H1 (cell line): Measurements from ENCODE around the gene RSPH6A. TPM values are rescaled to one million over a fixed set of nuclear protein-coding genes. Genes with fewer than 3 reads are reported as not detected.

Source experiments
- CTCF ChIA-PET: fragments of 300-600 bp; sonication (Branson Sonifier 250); formaldehyde crosslinking; loops from one replicate; lab custom pipeline; 2021; ENCODE audit not compliant: partially characterized antibody; lab: Charles Lee
- POLR2A ChIA-PET: fragments of 300-600 bp; sonication (Branson Sonifier 250); formaldehyde crosslinking; loops from one replicate; lab custom pipeline; 2021; ENCODE audit warnings: inconsistent platforms; ENCODE audit not compliant: partially characterized antibody; lab: Charles Lee
- DNase-seq, 2 experiments: peaks; one replicate each; pipeline versions ENCODE4 v3.0.0 to v3.0.0-alpha.2; 2010 to 2022; ENCODE audit warnings: low spot score in 2 of 2, low read depth in 1 of 2, mixed read lengths in 1 of 2
- FAIRE-seq: peaks from 2 replicates; lab custom pipeline; 2011; peaks lifted over from hg19 to GRCh38; lab: Jason Lieb, UNC
- H2AFZ ChIP-seq: 2 replicates; pipeline ENCODE4 v1.8.1; 2012; ENCODE audit warnings: low read length, inconsistent platforms
- H2AK5ac ChIP-seq: 2 replicates; pipeline ENCODE4 v1.6.1; 2013; ENCODE audit warnings: low read depth, low read length
- H2BK120ac ChIP-seq: replicated peaks from 2 replicates; pipeline ENCODE3; 2013; ENCODE audit warnings: low read depth, low read length, inconsistent platforms
- H2BK12ac ChIP-seq: 2 replicates; pipeline ENCODE4 v1.6.1; 2013; ENCODE audit warnings: low read depth, low read length
- H2BK15ac ChIP-seq: 2 replicates; pipeline ENCODE4 v1.6.1; 2013; ENCODE audit warnings: low read length
- H2BK20ac ChIP-seq: 2 replicates; pipeline ENCODE4 v1.6.1; 2013; ENCODE audit warnings: low read length
- H2BK5ac ChIP-seq: 2 replicates; pipeline ENCODE4 v1.6.1; 2013; ENCODE audit warnings: low read depth, low read length
- H3K14ac ChIP-seq: 2 replicates; pipeline ENCODE4 v1.6.1; 2013; ENCODE audit warnings: inconsistent platforms; ENCODE audit not compliant: insufficient read length
- H3K18ac ChIP-seq: 2 replicates; pipeline ENCODE4 v1.6.1; 2013; ENCODE audit warnings: low read length; ENCODE audit errors: extremely low read depth
- H3K23ac ChIP-seq: 2 replicates; pipeline ENCODE4 v1.6.1; 2013; ENCODE audit warnings: inconsistent platforms; ENCODE audit not compliant: insufficient read length
- H3K23me2 ChIP-seq: 2 replicates; pipeline ENCODE4 v1.6.1; 2013; ENCODE audit warnings: low read depth, low read length
- H3K27ac ChIP-seq: 2 replicates; pipeline ENCODE4 v1.6.1; 2011; ENCODE audit warnings: low read depth, low read length, inconsistent platforms
- H3K27me3 ChIP-seq, 4 experiments: replicated peaks in 1 of 4; 1 replicate in 1 of 4; 2 replicates in 3 of 4; pipeline versions ENCODE4 v1.6.1 to v1.8.1; 2011 to 2013; ENCODE audit warnings: low read length in 3 of 4, mild to moderate bottlenecking in 3 of 4, inconsistent platforms in 2 of 4, mixed read lengths in 2 of 4, moderate library complexity in 1 of 4; ENCODE audit not compliant: control insufficient read depth in 3 of 4, insufficient read depth in 3 of 4; ENCODE audit errors: extremely low read depth in 1 of 4
- H3K36me3 ChIP-seq, 4 experiments: 2 replicates each; pipeline versions ENCODE4 v1.6.1 to v1.8.1; 2011 to 2013; ENCODE audit warnings: mild to moderate bottlenecking in 4 of 4, low read length in 3 of 4, moderate library complexity in 2 of 4, control low read depth in 1 of 4, inconsistent platforms in 1 of 4; ENCODE audit not compliant: insufficient read depth in 4 of 4, control insufficient read depth in 2 of 4
- H3K4ac ChIP-seq: replicated peaks from 2 replicates; pipeline ENCODE3; 2013; ENCODE audit warnings: low read length, low read depth, mixed read lengths, inconsistent platforms; ENCODE audit not compliant: insufficient read length
- H3K4me1 ChIP-seq, 4 experiments: replicated peaks in 1 of 4; 1 replicate in 1 of 4; 2 replicates in 3 of 4; pipeline versions ENCODE4 v1.6.1 to v1.8.1; 2011 to 2013; ENCODE audit warnings: low read length in 3 of 4, inconsistent platforms in 2 of 4, mixed read lengths in 1 of 4; ENCODE audit not compliant: insufficient read depth in 4 of 4, control insufficient read depth in 3 of 4
- H3K4me2 ChIP-seq, 2 experiments: 2 replicates each; pipeline versions ENCODE4 v1.6.1 to v1.8.1; 2011 to 2013; ENCODE audit warnings: low read depth in 2 of 2, low read length in 2 of 2, control low read depth in 1 of 2, inconsistent platforms in 1 of 2, mild to moderate bottlenecking in 1 of 2; ENCODE audit not compliant: insufficient read depth in 1 of 2
- H3K4me3 ChIP-seq, 4 experiments: fragments of 200-600, 300-600 bp in 1 of 4; sonication (generic), shearing (Covaris generic), sonication (Bioruptor Twin) in 1 of 4; 2 replicates each; pipeline versions ENCODE4 v1.5.1 to v1.8.1; 2011 to 2016; ENCODE audit warnings: low read length in 4 of 4, low read depth in 3 of 4, control low read depth in 2 of 4, inconsistent platforms in 2 of 4, mild to moderate bottlenecking in 2 of 4, mixed read lengths in 1 of 4, moderate library complexity in 1 of 4; ENCODE audit not compliant: insufficient read depth in 2 of 4; ENCODE audit errors: extremely low read depth in 1 of 4
- H3K56ac ChIP-seq: replicated peaks from 2 replicates; pipeline ENCODE3; 2013; ENCODE audit warnings: low read depth, mild to moderate bottlenecking, mixed read lengths, low read length, inconsistent platforms; ENCODE audit not compliant: insufficient read length
- H3K79me1 ChIP-seq: 2 replicates; pipeline ENCODE4 v1.6.1; 2013; ENCODE audit warnings: low read depth, low read length, control low read depth
- H3K79me2 ChIP-seq, 2 experiments: 2 replicates each; pipeline versions ENCODE4 v1.6.1 to v1.8.1; 2012 to 2013; ENCODE audit warnings: low read length in 2 of 2, mild to moderate bottlenecking in 2 of 2, inconsistent platforms in 1 of 2; ENCODE audit not compliant: insufficient read depth in 2 of 2, control insufficient read depth in 1 of 2
- H3K9ac ChIP-seq, 4 experiments: replicated peaks in 1 of 4; 1 replicate in 1 of 4; 2 replicates in 3 of 4; pipeline versions ENCODE4 v1.6.1 to v1.8.1; 2011 to 2013; ENCODE audit warnings: low read depth in 3 of 4, low read length in 3 of 4, control low read depth in 2 of 4, mild to moderate bottlenecking in 2 of 4, moderate library complexity in 2 of 4, inconsistent platforms in 1 of 4; ENCODE audit errors: extremely low read depth in 1 of 4
- H3K9me3 ChIP-seq, 2 experiments: 2 replicates each; pipeline versions ENCODE4 v1.6.1 to v1.8.1; 2012 to 2013; ENCODE audit warnings: mild to moderate bottlenecking in 2 of 2, moderate library complexity in 2 of 2, control low read depth in 1 of 2, inconsistent platforms in 1 of 2, low read depth in 1 of 2, low read length in 1 of 2, mixed read lengths in 1 of 2; ENCODE audit not compliant: insufficient read depth in 2 of 2
- H4K20me1 ChIP-seq, 2 experiments: replicated peaks in 1 of 2; 2 replicates each; pipeline versions ENCODE3 to v1.8.1; 2011 to 2013; ENCODE audit warnings: inconsistent platforms in 2 of 2, low read length in 2 of 2, mild to moderate bottlenecking in 1 of 2; ENCODE audit not compliant: insufficient read depth in 2 of 2, control insufficient read depth in 1 of 2
- H4K5ac ChIP-seq: 2 replicates; pipeline ENCODE4 v1.6.1; 2013; ENCODE audit warnings: low read length, low read depth, mixed read lengths, inconsistent platforms; ENCODE audit not compliant: insufficient read length
- H4K8ac ChIP-seq: 2 replicates; pipeline ENCODE4 v1.8.0; 2013; ENCODE audit warnings: mild to moderate bottlenecking, moderate library complexity, low read length, inconsistent platforms; ENCODE audit not compliant: insufficient read depth; ENCODE audit errors: extremely low read depth
- H4K91ac ChIP-seq: replicated peaks from 2 replicates; pipeline ENCODE3; 2013; ENCODE audit warnings: low read length, mixed read lengths, inconsistent platforms; ENCODE audit not compliant: insufficient read length
- GABPA ChIP-seq: IDR thresholded peaks from 2 replicates; pipeline ENCODE4 v1.6.1; 2011; ENCODE audit warnings: mild to moderate bottlenecking, low read length, moderate library complexity, borderline replicate concordance; ENCODE audit not compliant: insufficient read depth
- NANOG ChIP-seq: IDR thresholded peaks from 2 replicates; pipeline ENCODE4 v1.6.1; 2011; ENCODE audit warnings: low read length, low read depth, mild to moderate bottlenecking, inconsistent platforms; ENCODE audit not compliant: insufficient read depth, poor library complexity, severe bottlenecking
- YY1 ChIP-seq: IDR thresholded peaks from 2 replicates; pipeline ENCODE4 v1.6.1; 2011; ENCODE audit warnings: low read depth, mild to moderate bottlenecking, low read length
- WGBS, 2 experiments: shearing (Covaris generic) in 1 of 2; methylation state at CpG; one replicate each; pipeline versions ENCODE4 v1.1.6 to v1.1.7; 2013 to 2015; ENCODE audit warnings: low lambda C conversion rate in 2 of 2, mixed read lengths in 2 of 2, inconsistent platforms in 1 of 2, low coverage in 1 of 2, missing lambda C conversion rate in 1 of 2; ENCODE audit not compliant: insufficient replicate concordance in 2 of 2, insufficient coverage in 1 of 2, insufficient read length in 1 of 2; ENCODE audit errors: extremely low coverage in 1 of 2, missing lambda C conversion rate in 1 of 2; 5-methylcytosine and 5-hydroxymethylcytosine counted together
- polyA plus RNA-seq, 7 experiments: library from polyadenylated mRNA; depleted of rRNA in 3 of 7; stranded (reverse) in 5 of 7; unstranded in 2 of 7; fragments of >200 nt in 5 of 7; fragments of 200-250 nt in 2 of 7; gene quantifications; 1 replicate in 5 of 7; 2 replicates in 1 of 7; 4 replicates in 1 of 7; pipeline versions ENCODE4 v1.2.1 to v1.2.3, GENCODE V29; 2011 to 2013; ENCODE audit warnings: missing spikeins in 2 of 7, mixed read lengths in 2 of 7
- total RNA-seq: library from RNA; stranded (reverse); fragmentation: NEBNext Ultra II Directional; extraction: Animal tissue kit (Norgen Biotek cat#: 25700); gene quantifications from 2 replicates; pipeline ENCODE4 v1.2.1, GENCODE V29; 2021

The RSPH6A gene
- total and polyA plus RNA-seq, 2 of the 8 experiments (the other 6 are each of a cell fraction or from before 2014, with no cell fraction given), result 0.05 to 0.19 TPM

GRCh38 chr19:45768655-45768983 is 46.5 kb downstream of the RSPH6A start:
- Histone ChIP-seq H3K4me2 (peak overlapping the region; percentile 61 to 94), H2BK20ac (0 out of 2 replicates have a peak overlapping the region, but pooled peaks have one; percentile 21), H4K8ac (peak overlapping the region; percentile 90), H3K23ac (no peak overlapping the region), H3K18ac (peak overlapping the region; percentile 100), H3K9me3 (no peaks in the 10 kb centered on the region), H3K36me3 (peaks cover 0 to 2% (median 0%) of the 10 kb centered on the region in 4 experiments; a peak in 2 of 8 replicates), H2AK5ac (peak overlapping the region; percentile 98; the same call in 1 of the 2 replicates), H2AFZ (no peak overlapping the region), H3K79me1 (no peaks in the 10 kb centered on the region), H3K56ac (peak overlapping the region; percentile 97), H3K4me3 (peak overlapping the region; percentile 57 to 89 (median 71)), H3K9ac (peak overlapping the region; percentile 68 to 91 (median 85)), H2BK5ac (peak overlapping the region; percentile 98), H4K91ac (peak overlapping the region; percentile 99), H4K20me1 (peaks cover 0 to 3% of the 10 kb centered on the region in 2 experiments), H3K27ac (peak overlapping the region; percentile 96), H3K27me3 (no peaks in the 10 kb centered on the region), H2BK120ac (peak overlapping the region; percentile 86), H3K4ac (peak overlapping the region; percentile 90), H2BK12ac (peak overlapping the region; percentile 80; the same call in 1 of the 2 replicates), H3K14ac (peak overlapping the region; percentile 100), H3K79me2 (no peaks in the 10 kb centered on the region), H4K5ac (peak overlapping the region; percentile 96), H2BK15ac (no peak overlapping the region), H3K23me2 (peaks cover 28% of the 10 kb centered on the region), H3K4me1 (peaks cover 7 to 39% (median 31%) of the 10 kb centered on the region in 4 experiments)
- CTCF ChIA-PET, result interaction anchor here (0.8 to 6.7 kb wide), 11 partner anchors 12 to 125 kb away, joined by 3 to 55 read pairs (median 5); partner anchors contain the start of genes DMPK, DMWD and RSPH6A
- no peak for FAIRE-seq
- no CpG with 5 or more reads among the region's 33 CpGs for WGBS, 2 experiments
- POLR2A ChIA-PET, result interaction anchor here (0.8 to 16.2 kb wide), 20 partner anchors 12 to 239 kb away, joined by 3 to 284 read pairs (median 6); partner anchors contain the start of genes DMPK, DMWD, FBXO46 and MEIOSIN
- TF ChIP-seq NANOG (no peak), YY1 (peak; percentile 44; the same call in 1 of the 2 replicates), GABPA (no peak)
- DNase-seq, result peak in 1 of 2 experiments; percentile 67
